ENCODE data around the gene SMIM32. TPM values are rescaled to one million over a fixed set of nuclear protein-coding genes. Genes with fewer than 3 reads are reported as not detected.

SMIM32 gene
- total and polyA plus RNA-seq, 12 donors: not detected

DNA sequence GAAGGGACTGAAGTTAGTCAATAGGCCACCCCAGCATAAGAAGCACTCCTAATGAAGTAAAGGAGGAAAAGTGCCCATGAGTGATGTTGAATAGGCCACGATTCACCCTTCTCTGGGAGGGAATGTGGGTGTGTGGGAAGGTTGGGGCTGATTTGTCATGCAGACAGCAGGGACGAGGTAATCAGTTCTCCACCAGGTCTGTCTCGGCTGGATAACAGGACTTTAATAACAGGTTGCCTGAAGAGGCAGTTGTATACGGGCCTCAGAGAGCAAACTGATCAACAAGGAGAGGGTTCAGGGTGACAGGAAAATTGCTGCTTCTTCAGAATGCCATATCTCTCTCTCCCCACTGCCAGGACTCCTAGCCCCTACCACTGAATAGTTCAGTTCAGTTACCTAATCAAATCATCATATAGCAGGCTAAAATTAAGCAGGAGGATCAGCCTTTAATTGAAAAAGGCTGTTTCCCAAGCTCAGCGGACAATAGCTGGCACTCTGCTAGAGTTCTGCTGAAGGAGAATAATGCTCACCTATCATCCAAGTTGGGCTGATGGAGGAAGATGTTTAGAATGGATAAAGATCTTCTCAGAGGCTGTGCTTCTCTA is 43.6 kb upstream of the SMIM32 start:
- H3K4me3 ChIP-seq: no peak overlapping the region
- no peaks in the 10 kb centered on the region for H3K9me3 ChIP-seq
- H3K4me1 ChIP-seq: no peaks in the 10 kb centered on the region
- intact Hi-C loops (cut with DNase I): no loop called here
- DNase-seq: no peak
- 34 to 43% methylated on average over 5 of the region's 5 CpGs for WGBS, 2 donors
- H3K27me3 ChIP-seq: peaks cover 0 to 13% (median 3%) of the 10 kb centered on the region in 7 donors
- H3K27ac ChIP-seq: no peak overlapping the region
- no peaks in the 10 kb centered on the region for H3K36me3 ChIP-seq
- ATAC-seq: no peak
- TF ChIP-seq, protein P1, sequence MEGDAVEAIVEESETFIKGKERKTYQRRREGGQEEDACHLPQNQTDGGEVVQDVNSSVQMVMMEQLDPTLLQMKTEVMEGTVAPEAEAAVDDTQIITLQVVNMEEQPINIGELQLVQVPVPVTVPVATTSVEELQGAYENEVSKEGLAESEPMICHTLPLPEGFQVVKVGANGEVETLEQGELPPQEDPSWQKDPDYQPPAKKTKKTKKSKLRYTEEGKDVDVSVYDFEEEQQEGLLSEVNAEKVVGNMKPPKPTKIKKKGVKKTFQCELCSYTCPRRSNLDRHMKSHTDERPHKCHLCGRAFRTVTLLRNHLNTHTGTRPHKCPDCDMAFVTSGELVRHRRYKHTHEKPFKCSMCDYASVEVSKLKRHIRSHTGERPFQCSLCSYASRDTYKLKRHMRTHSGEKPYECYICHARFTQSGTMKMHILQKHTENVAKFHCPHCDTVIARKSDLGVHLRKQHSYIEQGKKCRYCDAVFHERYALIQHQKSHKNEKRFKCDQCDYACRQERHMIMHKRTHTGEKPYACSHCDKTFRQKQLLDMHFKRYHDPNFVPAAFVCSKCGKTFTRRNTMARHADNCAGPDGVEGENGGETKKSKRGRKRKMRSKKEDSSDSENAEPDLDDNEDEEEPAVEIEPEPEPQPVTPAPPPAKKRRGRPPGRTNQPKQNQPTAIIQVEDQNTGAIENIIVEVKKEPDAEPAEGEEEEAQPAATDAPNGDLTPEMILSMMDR (IDR thresholded peaks at IDR 0.05): no peak

DNA sequence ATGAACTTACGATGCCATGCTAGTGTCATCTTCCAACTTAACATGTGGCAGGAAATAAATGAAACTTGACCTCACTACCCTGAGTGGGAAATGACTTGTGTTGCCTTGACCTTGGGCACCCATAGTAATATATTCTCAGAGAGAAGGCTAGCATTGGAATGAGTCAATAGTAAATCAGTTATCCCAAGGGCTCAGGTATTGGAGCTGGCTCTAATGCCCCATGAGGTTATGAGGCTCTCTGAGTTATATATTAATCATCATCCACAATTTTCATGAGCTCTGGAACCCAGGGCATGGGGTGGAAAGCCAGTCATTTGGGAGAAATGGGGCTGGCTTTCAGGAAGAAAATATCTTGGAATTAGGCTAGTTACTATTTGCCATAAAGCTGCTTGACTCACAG is 42.4 kb upstream of the SMIM32 start:
- Histone ChIP-seq H3K4me3 (no peak overlapping the region), H3K27me3 (peaks cover 0 to 13% (median 3%) of the 10 kb centered on the region in 7 donors), H3K27ac (no peak overlapping the region), H3K9me3 (no peaks in the 10 kb centered on the region), H3K36me3 (no peaks in the 10 kb centered on the region), H3K4me1 (no peaks in the 10 kb centered on the region)
- WGBS, 2 donors: 46 to 52% methylated on average over 1 of the region's 1 CpG
- DNase-seq (no peak), ATAC-seq (no peak)
- TF ChIP-seq, protein P1 (IDR thresholded peaks at IDR 0.05): no peak
- intact Hi-C loops (cut with DNase I): no loop called here

DNA sequence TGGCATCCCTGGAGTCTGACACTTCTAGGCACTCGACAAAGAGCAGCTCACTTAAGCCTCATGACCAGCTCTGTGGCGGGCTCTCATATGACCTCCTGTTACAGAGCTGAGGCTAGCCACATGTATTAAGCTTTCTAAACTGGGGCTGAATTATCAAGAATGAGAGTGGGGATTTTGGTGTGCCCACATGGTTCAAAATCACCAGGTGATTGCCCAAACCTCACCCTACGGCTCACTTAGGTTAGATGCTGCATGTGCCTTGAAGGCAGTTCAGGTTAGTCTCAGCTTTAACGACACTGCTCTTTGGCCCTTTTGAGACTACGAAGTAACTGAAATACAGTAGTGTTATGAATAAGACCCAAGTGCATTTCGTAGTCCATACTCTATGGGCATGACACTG is 39.4 kb upstream of the SMIM32 start:
- 83 to 87% methylated on average over 6 of the region's 6 CpGs for WGBS, 2 donors
- intact Hi-C loops (cut with DNase I): no loop called here
- H3K27me3 ChIP-seq: peaks cover 0 to 37% (median 18%) of the 10 kb centered on the region in 7 donors

DNA sequence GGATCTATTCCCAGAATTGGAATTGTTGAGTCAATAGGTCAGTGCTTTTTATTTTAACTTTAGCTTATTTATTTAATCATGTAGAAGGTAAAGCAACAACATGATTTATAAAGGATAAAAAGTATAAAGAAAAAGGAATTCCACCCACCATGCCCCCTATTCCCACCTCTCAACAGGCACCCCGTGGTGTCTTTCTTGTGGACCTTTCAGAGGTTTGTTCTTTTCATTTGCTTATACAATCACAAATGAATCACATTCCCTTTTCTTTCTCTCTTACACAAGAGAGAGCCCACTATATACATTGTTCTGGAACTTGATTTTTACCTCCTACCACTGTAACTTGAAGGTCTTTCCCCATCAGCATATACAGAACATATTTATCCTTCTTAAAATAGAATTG is 37.2 kb upstream of the SMIM32 start:
- no peak overlapping the region for H3K27ac ChIP-seq
- H3K4me3 ChIP-seq: no peak overlapping the region
- H3K27me3 ChIP-seq: peaks cover 0 to 57% (median 29%) of the 10 kb centered on the region in 7 donors
- H3K9me3 ChIP-seq: no peaks in the 10 kb centered on the region
- DNase-seq (no peak), ATAC-seq (no peak)
- H3K36me3 ChIP-seq: no peaks in the 10 kb centered on the region
- TF ChIP-seq, protein P1 (IDR thresholded peaks at IDR 0.05): no peak
- intact Hi-C loops (cut with DNase I): no loop called here
- 16 to 31% methylated on average over 1 of the region's 1 CpG for WGBS, 2 donors
- no peaks in the 10 kb centered on the region for H3K4me1 ChIP-seq

More for the DNA sequence above, 39.4 kb upstream of the SMIM32 start:
- no peak overlapping the region for H3K27ac ChIP-seq
- no peaks in the 10 kb centered on the region for H3K9me3 ChIP-seq
- TF ChIP-seq, protein P1 (IDR thresholded peaks at IDR 0.05): no peak
- no peaks in the 10 kb centered on the region for H3K36me3 ChIP-seq
- DNase-seq: no peak
- no peak overlapping the region for H3K4me3 ChIP-seq
- ATAC-seq: no peak
- no peaks in the 10 kb centered on the region for H3K4me1 ChIP-seq
